NCI-H2029 (cell line): ENCODE results near the gene FAM185A.
"Not testable (repeated sequence)": the region's sequence is repeated elsewhere in the genome, so short reads cannot be mapped to it uniquely, and the experiment has no call there.

Experiments used
- DNase-seq: peaks from one replicate; lab custom pipeline; 2025; lab: John Stamatoyannopoulos, UW

FAM185A gene

GRCh38 chr7:102830197-102830596 lies 81.4 kb downstream of the FAM185A start:
- no peak for DNase-seq

DNA sequence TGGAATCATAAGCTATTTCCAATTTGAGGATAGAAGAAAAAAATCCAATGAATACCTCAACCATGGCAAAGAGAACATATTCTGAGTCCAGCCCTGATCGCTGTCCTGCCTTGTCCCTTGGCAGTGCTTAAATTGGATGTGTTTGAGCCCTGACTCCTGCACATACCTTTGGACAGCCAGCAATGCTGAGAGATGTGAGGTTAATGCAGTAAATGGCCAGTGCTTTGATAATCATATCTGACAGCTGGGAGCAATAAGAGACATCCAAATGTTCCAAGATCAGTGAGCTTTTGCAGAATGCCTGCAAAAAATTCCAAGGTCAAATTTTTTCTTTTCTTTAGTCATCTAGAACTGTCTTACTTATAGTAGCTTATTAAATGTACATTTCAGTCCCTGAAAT lies 83.9 kb downstream of the FAM185A start:
- DNase-seq = no peak

DNA sequence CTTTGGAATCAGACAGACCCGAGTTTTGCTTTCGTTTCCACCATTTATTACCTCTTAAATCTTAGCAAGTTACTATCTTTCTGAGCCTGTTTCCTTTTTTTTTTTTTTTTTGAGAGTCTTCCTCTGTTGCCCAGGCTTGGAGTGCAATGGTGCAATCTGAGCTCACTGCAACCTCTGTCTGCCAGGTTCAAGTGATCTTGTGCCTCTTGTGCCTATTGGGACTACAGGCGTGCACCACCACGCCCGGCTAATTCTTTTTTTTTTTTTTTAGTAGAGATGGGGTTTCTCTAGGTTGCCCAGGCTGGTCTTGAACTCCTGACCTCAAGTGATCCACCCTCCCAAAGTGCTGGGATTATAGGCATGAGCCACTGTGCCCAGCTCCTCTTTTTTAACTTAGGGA lies 84.5 kb downstream of the FAM185A start:
- no peak for DNase-seq

DNA sequence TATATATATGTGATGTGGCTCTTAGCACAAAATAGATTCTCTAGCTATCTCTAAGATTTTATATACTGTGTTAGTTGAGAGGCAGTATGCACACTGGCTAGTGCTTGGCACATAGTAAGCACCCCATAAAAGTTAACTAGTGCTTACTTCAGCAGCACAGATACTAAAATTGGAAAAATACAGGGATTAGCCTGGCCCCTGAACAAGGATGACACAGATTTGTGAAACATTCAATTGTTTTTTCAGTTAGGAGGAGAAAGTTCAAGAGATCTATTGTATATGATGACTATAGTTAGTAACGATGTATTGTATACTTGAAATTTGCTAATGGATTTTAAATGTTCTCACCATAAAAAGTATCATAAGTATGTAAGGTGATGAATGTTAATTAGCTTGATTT lies 85.7 kb downstream of the FAM185A start:
- no peak for DNase-seq

- DNase-seq = no peak
Measured at GRCh38 chr7:102834999-102835398, 86.2 kb downstream of the FAM185A start.

DNA sequence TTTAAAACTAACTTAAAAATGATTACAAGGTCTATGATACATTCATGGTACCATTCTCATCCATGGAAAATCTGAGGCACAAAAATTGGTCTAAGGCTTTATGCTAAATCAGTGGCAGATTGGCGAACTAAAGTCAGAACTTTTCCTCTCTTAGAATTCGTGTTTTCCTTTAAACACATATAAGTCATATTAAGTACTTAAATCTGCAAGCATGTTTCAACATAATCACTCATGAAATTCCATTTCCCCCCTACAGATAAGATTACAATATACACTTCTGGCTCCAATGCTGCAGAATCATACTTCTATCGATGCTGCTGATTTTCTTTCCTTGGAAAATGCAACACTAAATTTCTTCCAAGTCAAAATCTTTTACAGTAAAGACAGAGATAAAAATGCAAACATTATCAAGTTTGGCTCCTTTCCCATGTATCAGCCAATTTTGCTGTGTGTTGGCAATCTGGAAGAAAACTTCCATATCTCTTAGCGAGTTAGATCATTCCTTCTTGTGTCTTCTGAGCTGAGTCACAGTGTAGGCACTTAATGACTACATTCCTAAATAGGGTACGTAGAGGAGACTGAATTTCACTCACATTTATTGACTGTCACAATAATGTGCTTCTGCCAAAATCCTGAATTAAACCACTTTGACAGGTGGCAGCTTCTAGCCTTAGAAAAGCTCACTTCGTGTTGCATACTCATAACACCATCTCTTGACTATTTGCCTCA lies 87.6 kb downstream of the FAM185A start:
- no peak for DNase-seq

- DNase-seq = no peak
Measured at GRCh38 chr7:102836977-102837376, 88.2 kb downstream of the FAM185A start.

DNA sequence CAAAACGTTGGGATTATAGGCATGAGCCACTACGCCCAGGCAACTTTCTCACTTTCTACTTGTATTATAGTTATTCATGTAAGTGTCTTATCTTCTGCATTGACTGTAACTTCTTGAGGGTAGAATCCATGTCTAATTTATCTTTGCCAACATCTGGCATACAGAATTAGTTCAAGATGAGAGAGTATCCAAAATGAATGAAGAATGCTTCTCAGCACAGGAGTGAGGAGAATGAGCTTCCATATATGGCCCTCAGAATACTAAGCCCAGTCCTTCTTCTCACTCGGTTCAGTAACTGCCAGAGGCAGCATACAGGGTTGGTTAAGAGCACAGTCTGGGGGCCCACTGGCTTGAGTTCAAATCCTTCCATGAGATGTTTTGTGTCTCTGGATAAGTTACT lies 89.0 kb downstream of the FAM185A start:
- no peak for DNase-seq

GRCh38 chr7:102838572-102839101 lies 89.8 kb downstream of the FAM185A start:
- not testable (repeated sequence) for DNase-seq

- DNase-seq = no peak
Measured at GRCh38 chr7:102840404-102840803, 91.6 kb downstream of the FAM185A start.

DNA sequence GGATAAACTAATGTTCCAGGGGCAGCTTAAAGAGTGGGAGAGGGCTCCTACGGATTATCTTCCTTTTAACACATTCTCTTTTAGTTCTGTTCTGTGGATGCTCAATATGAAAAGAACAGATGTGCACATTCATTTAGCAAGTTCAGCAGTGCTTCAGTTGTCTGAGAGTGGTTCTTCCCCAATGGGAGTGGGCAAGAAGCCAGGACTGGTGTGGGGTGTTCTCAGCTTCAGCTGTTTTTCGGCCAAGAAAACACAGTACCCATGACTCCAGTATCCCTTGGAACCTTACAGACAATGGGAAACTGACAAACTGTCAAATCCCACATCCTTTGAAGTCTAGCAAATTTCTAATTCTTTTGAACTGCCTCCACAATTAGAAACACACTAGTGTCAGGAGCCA lies 92.5 kb downstream of the FAM185A start:
- DNase-seq = no peak

GRCh38 chr7:102842284-102842683 lies 93.5 kb downstream of the FAM185A start:
- no peak for DNase-seq

- DNase-seq = no peak
Measured at GRCh38 chr7:102843850-102844249, 95.1 kb downstream of the FAM185A start.

DNA sequence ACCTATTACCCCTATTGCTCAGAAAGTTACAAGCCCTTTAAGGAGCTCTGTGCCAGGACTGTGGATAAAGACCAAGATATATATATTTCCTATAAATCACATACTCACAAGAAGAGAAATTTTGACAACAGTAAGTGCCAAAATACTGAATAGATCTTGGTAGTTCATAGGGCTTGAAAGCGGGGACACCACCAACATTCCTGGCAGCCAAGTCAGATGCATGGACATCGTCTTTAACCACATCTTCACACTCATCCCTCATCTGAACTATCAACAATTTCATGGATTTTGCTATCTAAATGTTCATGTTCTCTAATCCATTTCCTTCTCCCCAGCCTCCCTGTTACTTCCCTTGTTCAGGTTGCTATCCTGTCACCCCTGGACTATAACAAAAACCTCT lies 96.5 kb downstream of the FAM185A start:
- DNase-seq = no peak

- DNase-seq = no peak
Measured at GRCh38 chr7:102849079-102849478, 100.3 kb downstream of the FAM185A start.

DNA sequence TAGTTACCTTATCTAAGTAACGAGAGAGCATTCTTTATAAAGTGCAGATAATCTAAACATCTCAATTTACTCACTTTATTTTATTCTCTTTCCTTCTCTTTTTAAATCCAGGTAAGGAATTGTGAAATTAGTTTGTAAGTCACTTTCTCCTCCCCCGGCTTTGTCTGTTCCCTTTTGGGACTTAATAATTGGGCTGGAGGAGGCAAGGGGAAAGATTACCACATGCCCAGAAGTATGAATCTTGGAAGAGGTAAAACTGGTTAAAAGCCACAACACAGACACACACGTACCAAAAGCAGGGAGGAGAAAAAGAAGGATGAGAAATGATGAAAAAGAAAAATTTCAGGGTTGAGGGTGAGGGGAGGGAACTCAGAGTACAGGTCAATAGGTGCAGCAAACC lies 100.7 kb downstream of the FAM185A start:
- DNase-seq = no peak

DNA sequence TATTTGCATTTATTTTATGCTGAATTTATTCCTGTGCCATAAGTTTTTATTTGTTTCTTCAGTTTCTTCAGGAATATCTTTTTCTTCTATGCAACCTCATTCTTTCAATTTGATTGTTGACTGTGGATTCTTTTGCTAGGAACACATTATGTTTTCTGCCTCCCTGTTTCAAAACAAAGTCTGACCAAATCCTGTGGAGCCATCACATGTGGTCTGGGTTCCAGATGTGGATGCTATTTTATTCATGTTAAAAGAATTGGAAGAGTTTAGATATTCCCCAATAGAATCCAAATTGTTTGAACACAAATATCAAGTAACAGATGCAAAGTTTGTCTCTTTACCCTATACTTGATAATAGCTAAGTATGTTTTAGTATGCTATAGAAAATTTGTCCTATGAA lies 107.2 kb downstream of the FAM185A start:
- DNase-seq = no peak
